Hepatic stellate cell (primary cell): ENCODE measurements around the gene ERBB2.
"Not testable (repeated sequence)": the region's sequence is repeated elsewhere in the genome, so short reads cannot be mapped to it uniquely, and the experiment has no call there.

Source experiments
- DNase-seq: peaks from one replicate; pipeline ENCODE4 v3.0.0; 2011; ENCODE audit warnings: low spot score

ERBB2 gene

DNA sequence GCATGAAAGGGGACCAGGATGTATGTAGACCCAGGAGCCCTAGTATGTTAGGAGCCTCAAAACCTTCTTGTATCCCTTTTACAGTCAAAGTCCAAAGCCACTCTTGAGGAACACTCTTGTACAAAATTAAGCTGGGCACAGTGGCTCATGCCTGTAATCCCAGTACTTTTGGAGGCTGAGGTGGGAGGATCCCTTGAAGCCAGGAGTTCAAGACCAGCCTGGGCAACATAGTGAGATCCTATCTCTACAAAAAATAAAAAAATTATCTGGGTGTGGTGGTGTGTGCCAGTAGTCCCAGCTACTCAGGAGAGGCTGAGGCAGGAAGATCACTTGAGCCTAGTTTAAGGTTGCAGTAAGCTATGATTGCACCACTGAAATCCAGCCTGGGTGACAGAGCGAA is 26.1 kb downstream of the ERBB2 start:
- DNase-seq, result not testable (repeated sequence)

DNA sequence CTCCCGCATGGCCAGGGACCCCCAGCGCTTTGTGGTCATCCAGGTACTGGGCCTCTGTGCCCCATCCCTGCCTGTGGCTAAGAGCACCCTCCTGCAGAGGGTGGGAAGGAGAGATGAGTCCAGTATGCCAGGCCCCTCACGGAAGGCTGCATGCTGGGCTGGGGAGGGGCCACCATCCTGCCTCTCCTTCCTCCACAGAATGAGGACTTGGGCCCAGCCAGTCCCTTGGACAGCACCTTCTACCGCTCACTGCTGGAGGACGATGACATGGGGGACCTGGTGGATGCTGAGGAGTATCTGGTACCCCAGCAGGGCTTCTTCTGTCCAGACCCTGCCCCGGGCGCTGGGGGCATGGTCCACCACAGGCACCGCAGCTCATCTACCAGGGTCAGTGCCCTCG is 26.8 kb downstream of the ERBB2 start:
- no peak for DNase-seq

DNA sequence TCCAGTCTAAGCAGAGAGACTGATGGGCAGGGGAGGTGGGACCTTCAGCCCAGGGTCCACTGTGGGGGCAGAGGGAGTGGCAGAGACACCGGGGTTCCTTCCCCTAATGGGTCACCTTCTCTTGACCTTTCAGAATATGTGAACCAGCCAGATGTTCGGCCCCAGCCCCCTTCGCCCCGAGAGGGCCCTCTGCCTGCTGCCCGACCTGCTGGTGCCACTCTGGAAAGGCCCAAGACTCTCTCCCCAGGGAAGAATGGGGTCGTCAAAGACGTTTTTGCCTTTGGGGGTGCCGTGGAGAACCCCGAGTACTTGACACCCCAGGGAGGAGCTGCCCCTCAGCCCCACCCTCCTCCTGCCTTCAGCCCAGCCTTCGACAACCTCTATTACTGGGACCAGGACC is 27.7 kb downstream of the ERBB2 start:
- no peak for DNase-seq

DNA sequence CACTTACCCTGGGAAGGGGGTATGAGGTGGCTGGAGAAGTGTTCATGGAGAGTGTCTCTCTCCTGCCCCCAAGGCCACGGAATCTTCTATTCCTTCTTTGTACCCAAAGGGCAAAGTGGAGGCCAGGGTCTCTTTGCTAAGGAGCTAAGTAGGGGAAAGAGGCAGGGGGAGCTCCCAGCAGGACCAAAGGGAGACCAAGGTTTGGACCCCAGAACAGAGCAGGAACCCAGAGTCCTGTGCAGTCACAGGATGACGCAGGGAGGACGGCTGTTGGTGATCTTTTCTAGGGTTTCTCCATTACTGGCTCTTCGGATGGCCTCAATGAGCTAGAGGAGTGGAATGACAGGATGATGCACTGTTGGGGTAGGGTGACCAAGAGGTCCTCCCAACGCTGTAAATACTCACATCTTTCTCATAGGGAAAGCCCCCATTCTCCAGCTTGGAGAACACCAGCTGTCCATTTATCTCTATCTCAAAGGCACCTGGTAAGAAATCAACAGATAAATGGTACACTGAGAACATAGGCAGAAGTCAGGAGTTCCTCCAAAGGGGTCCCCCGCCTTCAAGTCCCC is 29.5 kb downstream of the ERBB2 start:
- no peak for DNase-seq

DNA sequence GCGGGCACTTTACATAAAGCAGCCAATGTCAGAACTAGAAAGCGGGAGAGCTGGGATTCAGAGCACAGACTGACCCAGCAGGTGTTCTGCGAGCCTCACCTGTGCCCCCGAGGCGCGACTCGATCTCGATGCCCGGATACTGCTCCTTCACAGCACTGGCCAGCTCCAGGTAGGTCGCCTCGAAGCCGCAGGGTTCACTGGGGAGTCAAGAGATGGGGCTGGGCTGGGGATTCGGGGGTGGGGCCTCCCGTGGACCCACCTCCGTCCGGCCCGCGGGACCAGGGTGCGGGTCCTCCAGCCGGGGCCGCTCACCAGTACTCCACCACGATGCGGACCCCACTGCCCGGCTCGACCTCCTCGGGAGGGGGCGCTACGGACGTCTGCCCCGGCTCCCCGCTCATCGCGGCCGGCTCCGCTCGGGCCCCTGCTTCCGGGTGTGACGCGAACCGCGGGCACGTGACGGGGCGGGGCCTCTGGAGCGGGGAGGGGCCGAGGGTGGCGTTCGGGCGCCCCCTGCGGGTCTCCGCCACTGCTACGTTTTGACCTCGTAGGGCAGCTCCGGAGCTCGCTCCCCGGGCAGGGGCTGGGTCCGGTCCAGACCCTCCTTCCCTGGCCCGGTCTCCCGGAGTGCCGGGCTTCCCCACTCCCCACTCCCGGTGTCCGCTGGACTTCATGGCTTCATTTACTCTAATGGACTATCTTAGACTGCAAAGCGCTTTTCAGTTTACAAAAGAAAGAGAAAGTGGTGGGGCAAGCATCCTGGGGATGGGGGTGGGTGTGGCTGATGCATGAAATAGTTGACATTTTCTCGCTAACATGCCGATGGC is 30.4 kb downstream of the ERBB2 start, which contains the start of gene MIEN1:
Gene MIEN1 (minus strand): TSS at position 438 of the 827 bp plus-strand sequence. CDS start 37 bp downstream, at position 401.
- DNase-seq, result peak; percentile 96

DNA sequence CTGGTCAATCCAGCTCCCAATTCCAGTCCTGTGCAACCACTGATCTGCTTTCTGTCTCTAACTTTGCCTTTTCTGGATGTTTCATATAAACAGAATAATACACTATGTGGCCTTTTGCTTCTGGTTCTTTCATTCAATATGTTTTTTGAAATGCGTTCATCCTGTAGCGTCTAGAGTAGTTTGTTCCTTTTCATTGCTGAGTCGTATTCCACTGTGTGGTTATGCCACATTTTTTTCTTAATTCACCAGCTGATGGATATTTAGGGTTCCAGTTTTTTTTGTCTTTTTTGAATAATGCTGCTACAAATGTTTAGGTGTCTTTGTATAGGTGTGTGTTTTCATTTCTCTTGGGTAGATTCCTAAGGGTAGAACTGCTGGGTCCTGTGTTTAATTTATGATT is 32.7 kb downstream of the ERBB2 start:
- no peak for DNase-seq

DNA sequence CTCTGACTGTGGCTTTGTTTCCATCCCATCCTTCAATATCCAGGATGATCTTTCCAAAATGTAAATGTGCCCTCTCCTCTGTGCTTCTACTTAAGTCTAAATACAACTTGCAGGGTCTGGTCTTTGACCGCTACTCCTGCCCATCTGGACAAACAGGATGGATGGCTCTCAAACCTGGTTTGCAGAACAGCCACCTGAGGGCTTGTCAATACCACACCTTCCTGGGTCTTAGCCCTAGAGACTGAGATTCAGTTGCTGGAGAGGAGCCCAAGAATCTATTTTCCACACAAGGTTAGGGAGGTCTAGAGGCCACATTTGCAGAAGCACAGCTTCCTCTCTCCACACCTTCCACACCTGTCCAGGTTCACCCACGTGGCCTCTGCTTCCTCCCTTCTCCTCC is 36.0 kb downstream of the ERBB2 start:
- DNase-seq, result no peak

DNA sequence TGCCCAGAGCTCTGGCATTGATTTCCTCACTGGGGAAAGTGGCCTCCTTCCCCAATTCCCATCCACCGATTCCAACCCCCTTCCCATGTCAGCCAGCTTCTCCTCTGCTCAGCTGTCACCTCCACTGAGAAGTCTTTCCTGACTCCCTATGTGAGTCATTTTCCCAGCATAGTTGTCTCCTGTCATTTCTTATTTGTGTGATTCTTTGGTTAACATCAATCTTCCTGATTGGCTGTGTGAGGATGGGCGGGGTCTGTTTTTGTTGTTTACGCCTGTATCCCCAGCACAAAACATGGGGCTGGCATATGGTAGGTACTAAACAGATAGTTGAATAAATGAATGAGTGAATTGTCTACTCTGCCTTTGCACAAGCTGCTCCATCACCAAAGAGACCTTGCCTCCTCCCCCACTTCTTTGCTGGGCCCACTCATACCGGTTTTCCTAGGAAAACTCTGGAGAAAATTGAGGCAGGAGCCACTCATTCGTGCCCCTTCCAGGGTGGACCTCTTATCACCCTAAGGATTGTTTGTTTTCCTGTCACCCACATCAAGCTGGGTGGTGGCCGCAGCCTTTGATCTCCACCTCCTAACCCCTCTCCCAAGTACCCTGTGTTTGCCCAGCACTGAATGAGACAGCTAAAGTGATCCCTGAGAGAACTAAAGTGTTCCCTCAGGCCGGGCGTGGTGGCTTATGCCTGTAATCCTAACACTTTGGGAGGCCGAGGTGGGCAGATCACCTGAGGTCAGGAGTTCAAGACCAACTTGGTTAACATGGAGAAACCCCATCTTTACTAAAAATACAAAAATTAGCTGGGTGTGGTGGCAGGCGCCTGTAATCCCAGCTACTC is 36.7 kb downstream of the ERBB2 start:
- DNase-seq, result no peak

DNA sequence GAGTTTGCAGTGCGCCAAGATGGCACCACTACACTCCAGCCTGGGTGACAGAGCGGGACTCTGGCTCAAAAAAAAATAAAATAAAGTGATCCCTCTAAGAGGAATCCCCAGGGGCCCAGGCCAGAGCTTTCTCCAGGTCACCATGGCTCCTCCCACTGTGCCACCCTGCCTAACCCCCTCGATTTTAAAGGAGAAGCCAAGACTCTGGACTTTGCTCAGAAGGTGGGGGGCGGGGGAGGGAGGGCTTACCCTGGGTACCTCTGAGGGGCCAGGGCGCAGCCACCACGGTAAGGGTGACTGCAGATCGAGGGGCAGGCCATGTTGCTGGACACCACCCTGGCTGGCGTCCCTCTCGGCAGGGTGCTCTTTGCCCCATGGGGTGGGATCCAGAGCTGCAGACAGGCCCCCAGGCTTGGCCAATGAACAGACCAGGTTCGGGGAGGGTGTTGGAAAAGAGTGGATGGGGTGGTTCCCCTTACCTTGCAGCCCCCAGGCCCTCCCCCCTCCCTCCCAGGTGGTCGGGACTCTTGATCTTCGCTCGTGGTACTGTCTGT is 37.4 kb downstream of the ERBB2 start:
- DNase-seq, result no peak

DNA sequence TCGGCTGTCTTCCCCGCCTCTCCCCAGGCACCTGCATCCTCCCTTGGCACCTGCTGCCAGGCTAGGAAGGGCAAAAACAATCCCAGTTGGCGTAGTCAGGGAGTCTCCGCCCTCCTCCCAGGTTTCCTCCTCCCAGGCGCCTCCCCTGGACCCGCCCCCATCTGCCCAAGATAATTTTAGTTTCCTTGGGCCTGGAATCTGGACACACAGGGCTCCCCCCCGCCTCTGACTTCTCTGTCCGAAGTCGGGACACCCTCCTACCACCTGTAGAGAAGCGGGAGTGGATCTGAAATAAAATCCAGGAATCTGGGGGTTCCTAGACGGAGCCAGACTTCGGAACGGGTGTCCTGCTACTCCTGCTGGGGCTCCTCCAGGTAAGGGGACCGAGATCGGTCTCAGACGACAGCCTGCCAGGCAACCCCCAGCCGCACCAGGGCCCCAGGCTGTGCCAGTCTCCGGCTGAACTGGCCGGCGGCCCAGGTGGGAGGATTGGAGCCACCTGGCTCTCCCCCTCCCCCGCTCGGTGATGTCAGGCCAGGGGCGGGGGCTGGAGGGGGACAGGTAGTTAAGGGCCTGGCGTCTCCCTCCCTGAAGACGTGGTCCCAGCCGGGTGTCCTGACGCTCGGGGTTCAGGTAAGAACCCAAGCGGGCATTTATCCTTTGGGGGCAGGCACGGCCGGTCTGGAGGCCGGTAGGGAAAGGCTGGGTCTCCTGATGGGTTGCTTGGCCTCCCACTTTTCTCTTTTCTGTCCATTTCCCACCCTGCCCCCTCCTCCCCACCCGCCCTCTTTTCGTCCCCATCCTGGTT is 38.1 kb downstream of the ERBB2 start, which contains the start of gene GRB7:
Gene GRB7 (plus strand): TSS at position 179 of the 808 bp plus-strand sequence. CDS start 4,364 bp downstream, outside the sequence.
- peak; percentile 59 for DNase-seq

DNA sequence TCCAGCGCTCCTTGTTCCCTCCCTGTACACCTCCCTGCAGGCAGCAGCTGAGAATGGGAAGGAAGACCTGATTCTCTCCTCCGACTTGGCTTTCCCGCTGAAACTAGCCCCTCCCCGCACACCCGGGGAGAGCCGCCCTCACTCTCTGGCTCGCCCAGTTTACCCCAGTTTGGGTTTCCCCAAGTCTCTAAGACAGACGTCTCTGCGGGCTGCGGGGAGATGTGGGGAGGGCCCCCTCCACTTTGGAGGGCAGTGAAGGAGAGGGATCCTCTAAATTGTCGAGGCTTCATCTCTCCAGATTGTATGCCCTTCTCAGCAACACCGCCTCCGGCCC is 38.7 kb downstream of the ERBB2 start:
- DNase-seq, result no peak

DNA sequence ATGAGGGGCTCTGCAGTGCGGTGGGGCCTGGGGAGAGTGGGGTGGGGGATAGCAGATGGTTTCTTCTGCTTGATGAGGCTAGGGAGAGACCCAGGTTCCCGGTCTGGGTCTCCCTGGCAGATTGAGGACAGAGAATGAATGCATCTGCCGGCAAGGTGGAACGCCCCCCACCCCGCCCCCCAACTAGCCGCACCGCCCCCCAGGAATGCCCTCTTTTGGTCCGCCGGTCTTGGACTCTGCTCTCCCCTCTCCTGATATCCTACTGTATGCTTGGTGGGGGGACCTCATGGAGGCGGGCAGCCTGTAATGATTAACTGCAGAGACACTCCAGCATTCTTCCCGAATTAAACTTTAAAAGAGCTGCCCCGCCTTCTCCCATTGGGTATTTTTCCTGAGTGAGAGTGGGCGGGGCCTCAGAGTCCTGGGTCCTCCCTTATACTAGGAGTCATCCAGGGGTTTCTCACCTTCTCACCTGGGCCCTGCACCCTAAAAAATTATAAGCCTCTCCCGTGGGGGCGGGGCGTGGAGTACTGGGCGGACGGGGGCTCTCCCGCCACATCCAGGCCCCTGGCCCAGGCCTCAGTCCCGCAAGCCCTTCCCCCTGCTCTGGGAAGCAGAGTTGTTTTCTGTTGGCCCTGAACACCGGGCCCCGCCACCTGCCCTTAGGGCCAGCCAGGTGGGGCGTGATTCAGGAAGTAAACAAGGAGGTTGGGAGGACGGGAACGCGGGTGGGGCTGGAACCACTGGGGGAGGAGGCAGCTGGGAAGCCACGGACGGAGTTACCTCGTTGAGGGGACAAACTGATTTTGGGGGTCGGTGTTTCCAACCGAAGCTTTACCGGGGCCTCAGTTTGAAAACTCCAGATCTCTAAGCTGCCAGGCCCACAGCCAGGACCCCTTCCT is 39.4 kb downstream of the ERBB2 start:
- DNase-seq, result peak; percentile 74

DNA sequence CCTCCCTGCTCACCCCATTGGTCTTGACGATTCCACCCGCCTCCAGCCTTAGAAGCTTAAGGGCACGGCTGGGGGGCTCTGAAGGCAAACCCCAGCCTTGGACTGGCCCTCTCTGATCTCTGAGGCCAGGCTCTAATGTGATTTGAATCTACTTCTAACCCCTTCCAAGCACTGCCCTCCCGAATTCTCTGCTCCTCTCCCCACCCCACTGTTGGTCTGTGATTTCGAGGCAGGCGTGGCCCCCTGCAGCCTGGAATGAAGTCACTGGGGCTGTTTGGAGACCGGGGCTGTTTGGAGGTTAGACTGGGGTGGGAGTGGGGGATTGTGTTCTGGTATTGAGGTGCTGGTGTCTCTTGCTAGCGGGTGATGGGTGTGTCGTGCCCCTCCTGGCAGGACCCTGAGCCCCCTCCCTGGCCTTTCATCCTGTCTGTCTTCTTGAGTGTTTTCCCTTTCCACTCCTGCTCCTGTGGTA is 40.1 kb downstream of the ERBB2 start:
- no peak for DNase-seq

DNA sequence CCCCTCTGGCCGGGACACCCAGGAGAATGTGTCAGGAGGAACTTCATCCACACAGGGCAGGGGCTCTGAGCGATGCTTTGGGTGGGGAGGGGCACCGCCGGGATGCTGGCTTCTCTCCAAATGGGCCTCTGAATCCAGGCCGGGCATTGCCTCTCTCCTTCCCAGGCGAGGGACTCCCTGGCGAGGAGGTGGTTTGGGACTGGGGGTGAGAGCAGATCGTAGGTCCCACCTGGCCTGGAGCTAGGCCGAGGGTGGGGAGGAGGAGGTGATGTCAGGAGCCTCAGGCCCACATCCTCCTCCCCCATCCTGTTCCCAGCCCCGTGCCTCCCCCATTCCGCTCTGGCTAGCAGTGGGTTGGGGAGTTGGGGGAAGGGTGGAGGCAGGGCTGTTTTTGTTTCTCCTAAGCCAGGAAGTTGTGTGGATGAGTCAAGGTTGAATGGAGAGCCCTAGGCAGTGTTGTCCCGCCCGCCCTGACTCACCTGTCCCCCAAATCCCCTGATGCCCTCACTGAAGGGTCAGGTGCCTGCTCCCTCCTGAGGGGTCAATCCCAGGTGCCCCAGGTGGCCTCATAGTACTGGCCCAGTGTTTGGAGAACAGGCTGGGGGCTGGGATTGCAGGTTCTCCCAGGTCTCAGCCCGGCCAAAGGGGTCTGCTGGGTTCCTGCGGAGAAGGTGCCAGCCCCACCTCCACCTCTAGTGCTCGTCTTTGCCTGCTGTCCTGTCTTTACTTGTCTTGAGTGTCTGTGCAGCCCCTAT is 40.7 kb downstream of the ERBB2 start:
- DNase-seq, result peak; percentile 61

DNA sequence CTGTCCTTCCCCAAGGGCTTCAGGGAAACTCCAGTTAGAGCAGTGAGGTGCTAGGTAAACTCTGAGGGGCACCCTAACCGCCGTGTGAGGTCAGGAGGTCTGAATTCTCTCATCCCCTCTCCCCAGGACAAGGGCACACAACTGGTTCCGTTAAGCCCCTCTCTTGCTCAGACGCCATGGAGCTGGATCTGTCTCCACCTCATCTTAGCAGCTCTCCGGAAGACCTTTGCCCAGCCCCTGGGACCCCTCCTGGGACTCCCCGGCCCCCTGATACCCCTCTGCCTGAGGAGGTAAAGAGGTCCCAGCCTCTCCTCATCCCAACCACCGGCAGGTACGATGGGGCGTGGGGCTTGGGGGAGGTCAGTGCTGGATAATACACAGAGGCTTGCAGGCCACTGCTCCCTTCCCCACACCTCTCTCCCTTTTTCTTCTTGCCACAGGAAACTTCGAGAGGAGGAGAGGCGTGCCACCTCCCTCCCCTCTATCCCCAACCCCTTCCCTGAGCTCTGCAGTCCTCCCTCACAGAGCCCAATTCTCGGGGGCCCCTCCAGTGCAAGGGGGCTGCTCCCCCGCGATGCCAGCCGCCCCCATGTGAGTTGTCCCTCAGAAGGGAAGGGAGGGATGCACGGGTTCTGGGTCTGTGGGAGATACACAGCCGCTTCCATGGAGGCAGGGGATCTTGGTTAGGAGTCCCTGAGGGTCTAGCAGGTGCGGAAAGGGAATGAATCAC is 42.4 kb downstream of the ERBB2 start:
- no peak for DNase-seq

DNA sequence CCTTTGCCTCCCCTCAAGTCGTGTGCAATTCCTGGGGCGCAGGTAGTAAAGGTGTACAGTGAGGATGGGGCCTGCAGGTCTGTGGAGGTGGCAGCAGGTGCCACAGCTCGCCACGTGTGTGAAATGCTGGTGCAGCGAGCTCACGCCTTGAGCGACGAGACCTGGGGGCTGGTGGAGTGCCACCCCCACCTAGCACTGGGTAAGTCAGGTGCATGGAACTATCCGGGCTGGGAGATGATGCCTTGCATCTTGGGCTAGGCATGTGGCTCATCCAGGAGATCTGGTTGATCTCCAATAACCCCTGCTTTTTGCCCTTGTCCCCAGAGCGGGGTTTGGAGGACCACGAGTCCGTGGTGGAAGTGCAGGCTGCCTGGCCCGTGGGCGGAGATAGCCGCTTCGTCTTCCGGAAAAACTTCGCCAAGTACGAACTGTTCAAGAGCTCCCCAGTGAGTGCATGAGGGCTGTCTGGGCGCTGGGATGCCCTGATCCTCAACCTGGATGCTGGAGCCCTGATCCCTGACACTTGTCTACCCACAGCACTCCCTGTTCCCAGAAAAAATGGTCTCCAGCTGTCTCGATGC is 43.1 kb downstream of the ERBB2 start:
- no peak for DNase-seq

DNA sequence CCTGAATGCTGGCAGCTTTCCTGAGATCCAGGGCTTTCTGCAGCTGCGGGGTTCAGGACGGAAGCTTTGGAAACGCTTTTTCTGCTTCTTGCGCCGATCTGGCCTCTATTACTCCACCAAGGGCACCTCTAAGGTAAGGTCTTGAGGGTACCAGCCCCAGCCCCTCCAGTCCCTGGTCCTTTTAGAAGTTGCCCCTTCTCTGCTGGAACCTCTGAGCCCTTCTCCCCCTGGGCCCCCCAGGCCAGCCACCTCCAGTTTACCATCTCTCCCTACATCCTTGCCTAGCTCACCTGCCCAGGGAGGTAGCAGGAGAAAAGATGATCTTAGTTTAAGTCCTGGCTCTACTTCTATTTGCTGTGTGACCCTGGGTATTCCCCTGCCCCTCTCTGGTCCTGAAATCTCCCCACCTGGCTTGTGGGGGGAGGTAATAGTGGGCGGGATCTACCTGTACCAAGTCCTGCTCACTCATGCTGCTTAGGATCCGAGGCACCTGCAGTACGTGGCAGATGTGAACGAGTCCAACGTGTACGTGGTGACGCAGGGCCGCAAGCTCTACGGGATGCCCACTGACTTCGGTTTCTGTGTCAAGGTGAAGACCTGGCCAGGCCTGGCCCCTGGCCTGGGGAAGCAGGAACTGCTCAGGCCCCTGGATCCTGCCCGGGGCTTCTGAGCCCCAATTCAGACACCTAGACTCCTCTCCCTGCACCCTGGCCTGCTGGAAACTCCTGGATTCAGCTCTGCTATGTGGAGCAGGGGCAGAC is 44.4 kb downstream of the ERBB2 start:
- no peak for DNase-seq

DNA sequence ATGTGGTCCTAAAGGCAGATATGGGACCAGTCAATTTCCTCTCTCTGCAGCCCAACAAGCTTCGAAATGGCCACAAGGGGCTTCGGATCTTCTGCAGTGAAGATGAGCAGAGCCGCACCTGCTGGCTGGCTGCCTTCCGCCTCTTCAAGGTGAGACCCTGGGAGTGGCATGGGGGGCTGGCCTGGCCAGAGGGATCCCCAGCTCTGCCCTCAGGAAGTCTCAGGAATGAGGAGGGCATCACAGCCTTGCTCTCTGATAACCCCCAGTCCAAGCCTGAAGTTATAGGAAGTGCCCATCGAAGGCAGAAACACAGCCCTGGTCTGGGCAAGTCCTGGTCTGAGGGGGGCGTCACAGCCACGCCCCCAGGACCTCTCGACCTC is 45.0 kb downstream of the ERBB2 start:
- no peak for DNase-seq
